ENCODE measurements around the gene MDC1. TPM values are rescaled to one million over a fixed set of nuclear protein-coding genes. Genes with fewer than 3 reads are reported as not detected.

The MDC1 gene
- total RNA-seq, 1 experiment from 2014 or later = 46.6 TPM

GRCh38 chr6:30683183-30683979 is 33.7 kb downstream of the MDC1 start:
- ChIA-PET POLR2A (no interaction called here), CTCF (interaction anchor here (1.6 kb wide), 1 partner anchor 47 kb away, joined by 3 read pairs; no protein-coding TSS in a partner anchor)
- no peak overlapping the region for H3K4me3 ChIP-seq (ENCODE audit: low read depth, low read length)
- Mint-ChIP-seq H3K9me3 (ENCODE audit: unreplicated experiment) (no peaks in the 10 kb centered on the region), H3K27me3 (ENCODE audit: insufficient read depth, unreplicated experiment) (no peaks in the 10 kb centered on the region), H3K4me1 (ENCODE audit: low read depth, unreplicated experiment) (peaks cover 20% of the 10 kb centered on the region), H3K4me3 (ENCODE audit: unreplicated experiment) (no peak overlapping the region), H3K27ac (ENCODE audit: unreplicated experiment) (no peak overlapping the region), H3K36me3 (ENCODE audit: insufficient read depth, unreplicated experiment) (peaks cover 15% of the 10 kb centered on the region)
- H3K36me3 ChIP-seq (ENCODE audit: control insufficient read depth, insufficient read depth, low read length) = no peaks in the 10 kb centered on the region
- H3K4me1 ChIP-seq = peaks cover 12% of the 10 kb centered on the region; the same call in 1 of the 2 replicates
- no peak for TF ChIP-seq CTCF (IDR thresholded peaks at IDR 0.05; ENCODE audit: insufficient read depth in 1 of 2, low read depth in 1 of 2, low read length in 1 of 2, severe bottlenecking in 1 of 2, unreplicated experiment in 1 of 2)
- no peaks in the 10 kb centered on the region for H3K27me3 ChIP-seq (replicated peaks; ENCODE audit: control insufficient read depth, insufficient read depth, low read length)
- DNase-seq = no peak
- H3K9me3 ChIP-seq = no peaks in the 10 kb centered on the region
- intact Hi-C loops (cut with micrococcal nuclease; ENCODE audit: unreplicated experiment) = no loop called here
- BruUV-seq (replicated peaks) = no TSS peak

- Histone ChIP-seq H3K27me3 (replicated peaks; ENCODE audit: control insufficient read depth, insufficient read depth, low read length) (no peaks in the 10 kb centered on the region), H3K4me3 (ENCODE audit: low read depth, low read length) (no peak overlapping the region), H3K4me1 (0 out of 2 replicates have a peak, but pooled peaks cover 4% of the 10 kb centered on the region), H3K9me3 (no peaks in the 10 kb centered on the region), H3K36me3 (ENCODE audit: control insufficient read depth, insufficient read depth, low read length) (no peaks in the 10 kb centered on the region)
- Mint-ChIP-seq H3K4me3 (ENCODE audit: unreplicated experiment) (no peak overlapping the region), H3K27ac (ENCODE audit: unreplicated experiment) (no peak overlapping the region), H3K36me3 (ENCODE audit: insufficient read depth, unreplicated experiment) (peaks cover 15% of the 10 kb centered on the region), H3K9me3 (ENCODE audit: unreplicated experiment) (no peaks in the 10 kb centered on the region), H3K27me3 (ENCODE audit: insufficient read depth, unreplicated experiment) (no peaks in the 10 kb centered on the region), H3K4me1 (ENCODE audit: low read depth, unreplicated experiment) (peaks cover 13% of the 10 kb centered on the region)
- no TSS peak for BruUV-seq (replicated peaks)
- DNase-seq = no peak
- POLR2A ChIA-PET = no interaction called here
- no peak for TF ChIP-seq CTCF (IDR thresholded peaks at IDR 0.05; ENCODE audit: insufficient read depth in 1 of 2, low read depth in 1 of 2, low read length in 1 of 2, severe bottlenecking in 1 of 2, unreplicated experiment in 1 of 2)
- intact Hi-C loops (cut with micrococcal nuclease; ENCODE audit: unreplicated experiment) = no loop called here
- CTCF ChIA-PET = interaction anchor here (1.6 kb wide), 1 partner anchor 48 kb away, joined by 3 read pairs; no protein-coding TSS in a partner anchor
Observed at GRCh38 chr6:30682143-30683117, 34.7 kb downstream of the MDC1 start.

GRCh38 chr6:30681766-30682142 is 35.3 kb downstream of the MDC1 start:
- no peak overlapping the region for H3K4me3 ChIP-seq (ENCODE audit: low read depth, low read length)
- no peak for DNase-seq
- ChIA-PET CTCF (no interaction called here), POLR2A (no interaction called here)
- no peaks in the 10 kb centered on the region for H3K27me3 Mint-ChIP-seq (ENCODE audit: insufficient read depth, unreplicated experiment)
- no peak overlapping the region for H3K27ac Mint-ChIP-seq (ENCODE audit: unreplicated experiment)
- no peaks in the 10 kb centered on the region for H3K9me3 Mint-ChIP-seq (ENCODE audit: unreplicated experiment)
- H3K9me3 ChIP-seq = no peaks in the 10 kb centered on the region
- no peak for TF ChIP-seq CTCF (IDR thresholded peaks at IDR 0.05; ENCODE audit: insufficient read depth in 1 of 2, low read depth in 1 of 2, low read length in 1 of 2, severe bottlenecking in 1 of 2, unreplicated experiment in 1 of 2)
- 0 out of 2 replicates have a peak, but pooled peaks cover 4% of the 10 kb centered on the region for H3K4me1 ChIP-seq
- no peak overlapping the region for H3K4me3 Mint-ChIP-seq (ENCODE audit: unreplicated experiment)
- no peaks in the 10 kb centered on the region for H3K27me3 ChIP-seq (replicated peaks; ENCODE audit: control insufficient read depth, insufficient read depth, low read length)
- H3K36me3 ChIP-seq (ENCODE audit: control insufficient read depth, insufficient read depth, low read length) = no peaks in the 10 kb centered on the region
- no TSS peak for BruUV-seq (replicated peaks)
- intact Hi-C loops (cut with micrococcal nuclease; ENCODE audit: unreplicated experiment) = no loop called here
- peaks cover 13% of the 10 kb centered on the region for H3K4me1 Mint-ChIP-seq (ENCODE audit: low read depth, unreplicated experiment)
- H3K36me3 Mint-ChIP-seq (ENCODE audit: insufficient read depth, unreplicated experiment) = peaks cover 13% of the 10 kb centered on the region

Measured in Caco-2 (cell line).